Aorta (tissue), 5 donors: ENCODE measurements around the gene CCNT1. TPM values are rescaled to one million over a fixed set of nuclear protein-coding genes. Genes with fewer than 3 reads are reported as not detected.
"Not testable (repeated sequence)": the region's sequence is repeated elsewhere in the genome, so short reads cannot be mapped to it uniquely, and the experiment has no call there.

Experiments
- ATAC-seq: fragments of 200-7000 bp; cut with Tn5 transposase; one replicate; pipeline ENCODE4 v1.9.1; 2022; ENCODE audit warnings: moderate library complexity; ENCODE audit not compliant: low FRiP score
- DNase-seq, 2 donors: peaks; one replicate each; pipeline ENCODE4 v3.0.0-alpha.2; 2020
- H3K27ac ChIP-seq, 2 donors: one replicate each; pipeline ENCODE4 v1.5.1; 2013; ENCODE audit warnings: low read length in 2 of 2, mild to moderate bottlenecking in 2 of 2, moderate library complexity in 2 of 2, control low read depth in 1 of 2, inconsistent platforms in 1 of 2, low read depth in 1 of 2
- H3K27me3 ChIP-seq, 2 donors: one replicate each; pipeline ENCODE4 v1.6.1; 2013; ENCODE audit warnings: control low read depth in 1 of 2, low read length in 1 of 2, mild to moderate bottlenecking in 1 of 2, moderate library complexity in 1 of 2; ENCODE audit not compliant: insufficient read depth in 2 of 2, control insufficient read depth in 1 of 2
- H3K36me3 ChIP-seq, 2 donors: one replicate each; pipeline ENCODE4 v1.6.1; 2013; ENCODE audit warnings: control low read depth in 1 of 2, low read length in 1 of 2, mild to moderate bottlenecking in 1 of 2; ENCODE audit not compliant: insufficient read depth in 2 of 2, control insufficient read depth in 1 of 2
- H3K4me1 ChIP-seq, 2 donors: one replicate each; pipeline ENCODE4 v1.6.1; 2013; ENCODE audit warnings: low read length in 2 of 2, control low read depth in 1 of 2, mild to moderate bottlenecking in 1 of 2, moderate library complexity in 1 of 2; ENCODE audit not compliant: insufficient read depth in 2 of 2, control insufficient read depth in 1 of 2
- H3K4me3 ChIP-seq, 2 donors: one replicate each; pipeline ENCODE4 v1.5.1; 2013; ENCODE audit warnings: low read length in 2 of 2, control low read depth in 1 of 2, mild to moderate bottlenecking in 1 of 2
- H3K9me3 ChIP-seq: one replicate; pipeline ENCODE4 v1.6.1; 2013; ENCODE audit warnings: mild to moderate bottlenecking, low read length; ENCODE audit not compliant: control insufficient read depth
- WGBS, 2 donors: extraction: QIAGEN DNeasy Blood & Tissue Kit; methylation state at CpG; one replicate each; pipeline ENCODE4 v1.1.7; 2013; 5-methylcytosine and 5-hydroxymethylcytosine counted together
- intact Hi-C, 2 donors: fragments of 100-400 bp; cut with DNase I; formaldehyde crosslinking; loops; one replicate each; pipeline versions ENCODE4 v1.14.2 to v1.15.0; 2022
- polyA plus RNA-seq, 2 donors: library from polyadenylated mRNA; stranded (reverse); fragments of 200-250 nt; gene quantifications; one replicate each; pipeline ENCODE4 v1.2.3, GENCODE V29; 2013
- total RNA-seq, 2 donors: library from RNA; stranded (reverse); fragmentation: NEBNext Ultra II Directional; extraction: Animal tissue kit (Norgen Biotek cat#: 25700); gene quantifications; one replicate each; pipeline ENCODE4 v1.2.1, GENCODE V29; 2021
- donor health status: healthy with polysubstance abuse.
- donor health status: Bipolar disorder and iron deficiency.
- donor health status: DM: no; HTN: no; CAD: no.
- donor health status: DM: no; HTN: no; CAD: no.
- donor health status: DM: yes; HTN: yes; CAD: no.

Gene CCNT1
- total and polyA plus RNA-seq, 4 donors = 3.9 to 42.0 (median 22.1) TPM

- Histone ChIP-seq H3K27ac (no peak overlapping the region), H3K4me1 (peaks cover 0 to 2% of the 10 kb centered on the region in 2 donors), H3K4me3 (no peak overlapping the region), H3K27me3 (no peaks in the 10 kb centered on the region), H3K36me3 (peaks cover 0 to 2% of the 10 kb centered on the region in 2 donors), H3K9me3 (no peaks in the 10 kb centered on the region)
- ATAC-seq (no peak), DNase-seq (no peak)
- intact Hi-C loops = no loop called here
- 80 to 85% methylated on average over 4 of the region's 4 CpGs for WGBS, 2 donors
Observed at GRCh38 chr12:48687592-48687991, 28.9 kb downstream of the CCNT1 start.

- H3K4me3 ChIP-seq = no peak overlapping the region
- DNase-seq (no peak), ATAC-seq (no peak)
- peaks cover 0 to 2% of the 10 kb centered on the region in 2 donors for H3K36me3 ChIP-seq
- no peaks in the 10 kb centered on the region for H3K4me1 ChIP-seq
- no peaks in the 10 kb centered on the region for H3K9me3 ChIP-seq
- intact Hi-C loops = no loop called here
- no peaks in the 10 kb centered on the region for H3K27me3 ChIP-seq
- H3K27ac ChIP-seq = no peak overlapping the region
- WGBS, 2 donors = 91 to 93% methylated on average over 6 of the region's 6 CpGs
Observed at GRCh38 chr12:48686615-48687334, 29.7 kb downstream of the CCNT1 start.

GRCh38 chr12:48686037-48686595, 30.4 kb downstream of the CCNT1 start:
- no peak overlapping the region for H3K4me3 ChIP-seq
- intact Hi-C loops = no loop called here

GRCh38 chr12:48683534-48683933, 33.0 kb downstream of the CCNT1 start:
- H3K27me3 ChIP-seq = no peaks in the 10 kb centered on the region
- H3K4me3 ChIP-seq = no peak overlapping the region
- DNase-seq = no peak
- no peak for ATAC-seq
- H3K27ac ChIP-seq = no peak overlapping the region
- no peaks in the 10 kb centered on the region for H3K9me3 ChIP-seq
- H3K4me1 ChIP-seq = peaks cover 2 to 3% of the 10 kb centered on the region in 2 donors
- peaks cover 0 to 2% of the 10 kb centered on the region in 2 donors for H3K36me3 ChIP-seq
- intact Hi-C loops = no loop called here
- 85 to 88% methylated on average over 4 of the region's 4 CpGs for WGBS, 2 donors

More at GRCh38 chr12:48686037-48686595, 30.4 kb downstream of the CCNT1 start:
- no peak for ATAC-seq
- WGBS, 2 donors = 46 to 57% methylated on average over 3 of the region's 3 CpGs
- Histone ChIP-seq H3K36me3 (peaks cover 0 to 2% of the 10 kb centered on the region in 2 donors), H3K9me3 (no peaks in the 10 kb centered on the region), H3K27ac (no peak overlapping the region), H3K4me1 (no peaks in the 10 kb centered on the region), H3K27me3 (no peaks in the 10 kb centered on the region)
- DNase-seq = no peak

- WGBS, 2 donors = 81 to 85% methylated on average over 2 of the region's 2 CpGs
Observed at GRCh38 chr12:48682927-48683326, 33.6 kb downstream of the CCNT1 start.

GRCh38 chr12:48682533-48682905, 34.0 kb downstream of the CCNT1 start:
- not testable (repeated sequence) for ATAC-seq, DNase-seq, H3K36me3 ChIP-seq, H3K27me3 ChIP-seq, H3K27ac ChIP-seq, H3K4me1 ChIP-seq, H3K9me3 ChIP-seq
- intact Hi-C loops = loop anchor here in 1 of 2 donors (1.0 kb wide), 1 partner anchor 34 kb away; the partner anchor contains the start of gene CCNT1
- WGBS, 2 donors = 18 to 19% methylated on average over 19 of the region's 19 CpGs
- peak overlapping the region; percentile 16 to 55 for H3K4me3 ChIP-seq

More at GRCh38 chr12:48682927-48683326, 33.6 kb downstream of the CCNT1 start:
- Histone ChIP-seq H3K27me3 (no peaks in the 10 kb centered on the region), H3K36me3 (peaks cover 0 to 2% of the 10 kb centered on the region in 2 donors), H3K9me3 (no peaks in the 10 kb centered on the region), H3K4me3 (no peak overlapping the region), H3K4me1 (peaks cover 2 to 3% of the 10 kb centered on the region in 2 donors), H3K27ac (no peak overlapping the region)
- DNase-seq (no peak), ATAC-seq (no peak)
- intact Hi-C loops = loop anchor here in 1 of 2 donors (1.0 kb wide), 1 partner anchor 33 kb away; the partner anchor contains the start of gene CCNT1

- intact Hi-C loops = loop anchor here in 1 of 2 donors (1.0 kb wide), 1 partner anchor 34 kb away; the partner anchor contains the start of gene CCNT1
- 0% methylated on average over 63 to 64 of the region's 64 CpGs for WGBS, 2 donors
- DNase-seq (peak; percentile 98 to 99), ATAC-seq (peak; percentile 100)
- peaks cover 0 to 2% of the 10 kb centered on the region in 2 donors for H3K36me3 ChIP-seq
- peak within 1 kb of the TSS; percentile 33 to 83 for H3K4me3 ChIP-seq
- no peaks in the 10 kb centered on the region for H3K9me3 ChIP-seq
- H3K27ac ChIP-seq = peak within 1 kb of the TSS; percentile 78 to 83
- no peaks in the 10 kb centered on the region for H3K27me3 ChIP-seq
- H3K4me1 ChIP-seq = peaks cover 2 to 5% of the 10 kb centered on the region in 2 donors
Observed at GRCh38 chr12:48681710-48682532, 34.6 kb downstream of the CCNT1 start, which contains the start of gene KANSL2. TSS of gene KANSL2 (minus strand) at chr12:48682238. CDS start at chr12:48681632, 606 bp downstream.

GRCh38 chr12:48681399-48681709, 35.2 kb downstream of the CCNT1 start:
- Histone ChIP-seq H3K4me3 (peak overlapping the region; percentile 33 to 83), H3K4me1 (peaks cover 2 to 5% of the 10 kb centered on the region in 2 donors)

More at GRCh38 chr12:48681399-48681709, 35.2 kb downstream of the CCNT1 start:
- DNase-seq (no peak), ATAC-seq (no peak)
- Histone ChIP-seq H3K27me3 (no peaks in the 10 kb centered on the region), H3K36me3 (peaks cover 0 to 2% of the 10 kb centered on the region in 2 donors), H3K9me3 (no peaks in the 10 kb centered on the region), H3K27ac (peak overlapping the region in 1 of 2 donors; percentile 83)
- WGBS, 2 donors = 0% methylated on average over 11 of the region's 11 CpGs
- intact Hi-C loops = no loop called here
